Adrenal gland (tissue), 12 donors: ENCODE measurements around the gene PEPD. TPM values are rescaled to one million over a fixed set of nuclear protein-coding genes. Genes with fewer than 3 reads are reported as not detected.

Experiments
- DNase-seq, 7 donors: peaks; one replicate each; pipeline ENCODE4 v3.0.0-alpha.2; 2019 to 2020
- H3K27ac ChIP-seq, 5 donors: fragments of 200-600 bp; sonication (generic) in 4 of 5; 1 replicate in 3 of 5; 2 replicates in 2 of 5; pipeline versions ENCODE4 v1.5.1 to v1.8.0; 2016 to 2020; ENCODE audit warnings: mild to moderate bottlenecking in 1 of 5
- H3K27me3 ChIP-seq: fragments of 200-600 bp; 2 replicates; pipeline ENCODE4 v1.8.0; 2021
- H3K36me3 ChIP-seq, 2 donors: fragments of 200-600 bp; replicated peaks in 1 of 2; 1 replicate in 1 of 2; 2 replicates in 1 of 2; pipeline versions ENCODE4 v1.5.1 to v1.8.0; 2018 to 2022
- H3K4me1 ChIP-seq, 2 donors: fragments of 200-600 bp; replicated peaks in 1 of 2; 1 replicate in 1 of 2; 2 replicates in 1 of 2; pipeline versions ENCODE4 v1.5.1 to v1.8.0; 2018 to 2021
- H3K4me3 ChIP-seq, 4 donors: fragments of 200-600 bp; sonication (generic) in 3 of 4; one replicate each; pipeline ENCODE4 v1.5.1; 2016 to 2018
- H3K9me3 ChIP-seq, 3 donors: fragments of 200-600 bp; sonication (generic) in 1 of 3; replicated peaks in 1 of 3; 1 replicate in 2 of 3; 2 replicates in 1 of 3; pipeline versions ENCODE4 v1.5.1 to v1.8.0; 2016 to 2021
- POLR2A ChIP-seq, 2 donors: fragments of 450-650 bp; IDR thresholded peaks; one replicate each; pipeline ENCODE4 v1.6.1; 2017; ENCODE audit warnings: antibody characterized with exemption in 2 of 2, mild to moderate bottlenecking in 2 of 2, moderate library complexity in 1 of 2
- WGBS, 4 donors: extraction: QIAGEN DNeasy Blood & Tissue Kit in 2 of 4; methylation state at CpG; one replicate each; pipeline versions ENCODE4 v1.1.5 to v1.1.7; 2013 to 2017; 5-methylcytosine and 5-hydroxymethylcytosine counted together
- intact Hi-C, 2 donors: fragments of 100-400 bp; cut with DNase I; formaldehyde crosslinking; loops; one replicate each; pipeline versions ENCODE4 v1.14.1 to v1.15.0; 2022 to 2023
- polyA plus RNA-seq, 3 donors: library from polyadenylated mRNA; stranded (reverse); fragments of 200-250 nt in 2 of 3; fragments of 350-450 nt in 1 of 3; fragmentation: Illumina TruSeq in 1 of 3; extraction: RNeasy Lipid Tissue Mini Kit (QIAGEN cat#74804) in 1 of 3; gene quantifications; one replicate each; pipeline ENCODE4 v1.2.3, GENCODE V29; 2013 to 2014
- total RNA-seq, 9 donors: library from RNA; depleted of rRNA in 4 of 9; stranded (reverse); fragments of >200 nt in 4 of 9; fragments of 120-200 nt in 1 of 9; fragmentation: NEBNext Ultra II Directional in 1 of 9; extraction: Animal tissue kit (Norgen Biotek cat#: 25700) in 1 of 9; gene quantifications; one replicate each; pipeline versions ENCODE4 v1.1.0 to v1.2.4, GENCODE V29; 2013 to 2023
- TF ChIP-seq, protein P1 (sequence below), 6 experiments: fragments of 450-650 bp in 4 of 6; fragments of 200-600 bp in 2 of 6; sonication (generic) in 1 of 6; IDR thresholded peaks; 1 replicate in 5 of 6; 2 replicates in 1 of 6; pipeline versions ENCODE4 v1.5.1 to v1.8.0; 2016 to 2021; ENCODE audit warnings: antibody characterized with exemption in 6 of 6, mild to moderate bottlenecking in 2 of 6, moderate library complexity in 1 of 6
- donor health status: healthy with polysubstance abuse.
- donor health status: Bipolar disorder and iron deficiency.
- donor health status: DM: yes; HTN: yes; CAD: no.
- donor health status: DM: no; HTN: no; CAD: no.
- donor health status: DM: no; HTN: no; CAD: no.
- donor health status: DM: yes; HTN: yes; CAD: no.

Gene PEPD
- total and polyA plus RNA-seq, 12 donors: 24.4 to 311 (median 116) TPM

DNA sequence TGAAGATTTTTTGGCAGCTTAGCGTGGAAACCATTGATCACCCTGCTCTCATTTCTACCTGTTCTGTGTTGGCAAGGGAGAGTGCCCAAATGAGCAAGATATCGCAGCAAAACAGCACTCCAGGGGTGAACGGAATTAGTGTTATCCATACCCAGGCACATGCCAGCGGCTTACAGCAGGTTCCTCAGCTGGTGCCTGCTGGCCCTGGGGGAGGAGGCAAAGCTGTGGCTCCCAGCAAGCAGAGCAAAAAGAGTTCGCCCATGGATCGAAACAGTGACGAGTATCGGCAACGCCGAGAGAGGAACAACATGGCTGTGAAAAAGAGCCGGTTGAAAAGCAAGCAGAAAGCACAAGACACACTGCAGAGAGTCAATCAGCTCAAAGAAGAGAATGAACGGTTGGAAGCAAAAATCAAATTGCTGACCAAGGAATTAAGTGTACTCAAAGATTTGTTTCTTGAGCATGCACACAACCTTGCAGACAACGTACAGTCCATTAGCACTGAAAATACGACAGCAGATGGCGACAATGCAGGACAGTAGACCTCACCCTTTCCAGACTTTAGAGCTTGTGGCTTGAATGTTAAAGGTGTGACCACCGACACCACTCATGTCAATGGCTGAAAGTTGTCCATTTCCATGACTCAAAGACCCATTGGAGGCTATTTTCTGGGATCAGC lies 142.3 kb downstream of the PEPD start:
- no peak for DNase-seq
- intact Hi-C loops: loop anchor here in 1 of 2 donors (10.0 kb wide), 1 partner anchor 74 kb away; the partner anchor contains the start of gene CEBPA
- Histone ChIP-seq H3K27me3 (no peaks in the 10 kb centered on the region), H3K36me3 (no peaks in the 10 kb centered on the region), H3K4me3 (no peak overlapping the region), H3K27ac (no peak overlapping the region), H3K9me3 (no peaks in the 10 kb centered on the region), H3K4me1 (peaks cover 0 to 35% of the 10 kb centered on the region in 2 donors)
- WGBS, 4 donors: 96 to 97% (median 97%) methylated on average over 16 of the region's 16 CpGs
- TF ChIP-seq, protein P1, sequence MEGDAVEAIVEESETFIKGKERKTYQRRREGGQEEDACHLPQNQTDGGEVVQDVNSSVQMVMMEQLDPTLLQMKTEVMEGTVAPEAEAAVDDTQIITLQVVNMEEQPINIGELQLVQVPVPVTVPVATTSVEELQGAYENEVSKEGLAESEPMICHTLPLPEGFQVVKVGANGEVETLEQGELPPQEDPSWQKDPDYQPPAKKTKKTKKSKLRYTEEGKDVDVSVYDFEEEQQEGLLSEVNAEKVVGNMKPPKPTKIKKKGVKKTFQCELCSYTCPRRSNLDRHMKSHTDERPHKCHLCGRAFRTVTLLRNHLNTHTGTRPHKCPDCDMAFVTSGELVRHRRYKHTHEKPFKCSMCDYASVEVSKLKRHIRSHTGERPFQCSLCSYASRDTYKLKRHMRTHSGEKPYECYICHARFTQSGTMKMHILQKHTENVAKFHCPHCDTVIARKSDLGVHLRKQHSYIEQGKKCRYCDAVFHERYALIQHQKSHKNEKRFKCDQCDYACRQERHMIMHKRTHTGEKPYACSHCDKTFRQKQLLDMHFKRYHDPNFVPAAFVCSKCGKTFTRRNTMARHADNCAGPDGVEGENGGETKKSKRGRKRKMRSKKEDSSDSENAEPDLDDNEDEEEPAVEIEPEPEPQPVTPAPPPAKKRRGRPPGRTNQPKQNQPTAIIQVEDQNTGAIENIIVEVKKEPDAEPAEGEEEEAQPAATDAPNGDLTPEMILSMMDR (IDR thresholded peaks at IDR 0.05): no peak
- TF ChIP-seq POLR2A (IDR thresholded peaks at IDR 0.05): no peak

DNA sequence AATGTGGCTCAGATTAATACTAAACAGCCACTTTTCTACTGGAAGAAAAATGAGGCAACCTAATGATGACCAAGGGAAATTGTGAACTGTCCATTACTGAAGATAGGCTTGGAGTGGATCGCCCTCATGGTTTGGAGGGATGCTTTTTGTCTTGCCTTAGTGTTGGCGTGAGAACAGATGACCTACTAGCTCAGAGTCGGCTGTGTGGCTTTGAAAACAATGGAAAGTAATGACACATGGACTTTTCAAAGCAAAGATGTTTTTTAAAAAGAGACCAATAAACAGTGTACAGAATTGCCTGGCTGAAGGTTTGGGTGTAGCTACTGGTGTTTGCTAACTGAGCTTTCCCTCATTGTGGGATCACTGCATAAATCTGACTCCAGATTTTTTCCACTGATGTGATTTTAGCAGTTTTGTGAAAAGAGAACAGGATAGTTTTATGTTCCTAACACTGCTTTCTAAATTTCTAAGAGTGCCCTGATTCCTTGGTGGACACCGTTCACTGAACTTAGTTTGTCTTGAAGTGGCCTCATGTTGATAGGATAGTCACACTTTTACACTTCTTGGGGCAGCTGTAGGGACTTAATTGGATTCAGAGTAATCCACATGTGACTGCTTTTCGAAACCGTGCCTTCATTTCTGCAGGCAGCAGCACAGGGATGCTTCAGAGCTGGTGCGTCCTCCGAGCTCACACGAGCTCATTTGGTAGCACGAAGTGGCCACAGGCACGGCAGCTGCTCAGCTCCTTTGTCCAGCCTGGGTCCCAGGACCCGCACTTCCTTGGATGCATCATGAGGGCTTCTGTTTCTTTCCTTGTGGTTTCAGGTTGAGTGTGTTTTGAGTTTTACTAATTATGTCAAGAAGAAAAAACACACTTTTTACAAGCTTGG lies 143.8 kb downstream of the PEPD start:
- WGBS, 4 donors: 80 to 91% (median 84%) methylated on average over 5 to 12 of the region's 12 CpGs
- Histone ChIP-seq H3K27ac (no peak overlapping the region), H3K9me3 (no peaks in the 10 kb centered on the region), H3K36me3 (no peaks in the 10 kb centered on the region), H3K27me3 (no peaks in the 10 kb centered on the region), H3K4me3 (no peak overlapping the region), H3K4me1 (peaks cover 0 to 36% of the 10 kb centered on the region in 2 donors)
- TF ChIP-seq POLR2A (IDR thresholded peaks at IDR 0.05): no peak
- TF ChIP-seq, protein P1 (IDR thresholded peaks at IDR 0.05): no peak
- DNase-seq: peak in 1 of 7 donors; percentile 53
- intact Hi-C loops: loop anchor here in 1 of 2 donors (10.0 kb wide), 1 partner anchor 73 kb away; the partner anchor contains the start of gene CEBPA

DNA sequence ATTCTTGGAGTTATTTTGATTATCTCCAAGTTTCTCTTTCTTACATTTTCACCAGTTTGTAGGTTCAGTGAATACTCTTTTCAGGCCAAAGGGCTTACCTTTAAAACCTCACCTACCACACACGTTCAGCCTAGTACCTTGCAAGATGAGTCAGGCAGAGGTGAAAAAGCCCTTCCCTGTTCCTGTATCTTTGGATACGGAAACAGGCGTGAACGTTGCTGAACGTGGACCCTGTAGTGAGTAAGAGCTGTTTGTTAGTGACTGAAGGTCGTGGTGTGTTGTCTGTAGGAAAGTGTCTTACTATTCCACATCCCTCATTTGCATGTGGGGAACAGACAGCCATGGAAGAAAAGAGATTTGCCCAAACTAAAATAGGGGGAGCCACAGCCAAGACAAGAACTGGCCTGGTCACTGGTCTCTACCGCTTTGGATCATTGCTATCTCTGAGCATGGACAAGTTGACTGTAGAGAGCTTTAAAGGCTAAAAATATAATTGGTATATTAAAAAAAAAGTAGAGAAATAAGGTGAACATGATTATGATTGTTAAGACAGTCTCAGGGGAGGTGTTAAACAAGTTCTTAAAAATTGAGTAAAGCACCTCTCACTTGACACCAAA lies 144.5 kb downstream of the PEPD start:
- Histone ChIP-seq H3K4me1 (peaks cover 0 to 36% of the 10 kb centered on the region in 2 donors), H3K36me3 (no peaks in the 10 kb centered on the region), H3K27me3 (no peaks in the 10 kb centered on the region), H3K4me3 (no peak overlapping the region), H3K9me3 (no peaks in the 10 kb centered on the region), H3K27ac (peak overlapping the region in 1 of 5 donors; percentile 26)
- 57 to 71% (median 64%) methylated on average over 7 of the region's 7 CpGs for WGBS, 4 donors
- no peak for DNase-seq
- intact Hi-C loops: loop anchor here in 1 of 2 donors (10.0 kb wide), 1 partner anchor 72 kb away; the partner anchor contains the start of gene CEBPA
- TF ChIP-seq, protein P1 (IDR thresholded peaks at IDR 0.05): no peak
- no peak for TF ChIP-seq POLR2A (IDR thresholded peaks at IDR 0.05)

DNA sequence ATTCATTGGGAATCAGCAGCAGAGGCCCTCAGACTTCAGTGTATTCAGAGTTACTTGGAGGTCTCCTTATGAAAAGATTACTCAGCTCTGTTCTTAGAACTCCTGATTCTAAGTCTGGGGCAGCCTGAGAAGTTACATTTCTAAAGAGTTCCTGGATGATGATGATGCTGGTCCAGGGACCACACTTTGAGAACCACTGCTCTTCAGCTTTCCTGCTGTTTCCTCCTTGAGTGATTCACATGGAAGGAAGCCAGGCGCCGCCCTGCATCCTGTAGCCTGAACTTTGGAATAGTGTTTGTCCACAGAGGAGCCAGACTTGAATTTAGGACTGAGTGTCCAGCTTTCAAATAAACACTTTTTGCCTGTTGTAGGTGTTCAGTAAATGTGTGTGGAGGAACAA lies 145.2 kb downstream of the PEPD start:
- H3K4me1 ChIP-seq: peaks cover 0 to 36% of the 10 kb centered on the region in 2 donors
- intact Hi-C loops: loop anchor here in 1 of 2 donors (10.0 kb wide), 1 partner anchor 72 kb away; the partner anchor contains the start of gene CEBPA
- no peaks in the 10 kb centered on the region for H3K36me3 ChIP-seq
- 66 to 100% (median 75%) methylated on average over 2 of the region's 2 CpGs for WGBS, 4 donors
- H3K27me3 ChIP-seq: no peaks in the 10 kb centered on the region
- TF ChIP-seq POLR2A (IDR thresholded peaks at IDR 0.05): no peak
- H3K4me3 ChIP-seq: no peak overlapping the region
- peak in 6 of 7 donors; percentile 51 to 81 (median 70) for DNase-seq
- H3K27ac ChIP-seq: peak overlapping the region in 1 of 5 donors; percentile 26
- no peaks in the 10 kb centered on the region for H3K9me3 ChIP-seq
